CD14-positive monocyte (primary cell): ENCODE results near the gene PLXNA2. TPM values are rescaled to one million over a fixed set of nuclear protein-coding genes. Genes with fewer than 3 reads are reported as not detected.

Source experiments
- DNase-seq, 3 donors: peaks; one replicate each; pipeline ENCODE4 v3.0.0-alpha.2; 2011 to 2022
- H2AFZ ChIP-seq: 2 replicates; pipeline ENCODE4 v1.6.0; 2012; ENCODE audit warnings: mild to moderate bottlenecking, low read depth, low read length, inconsistent platforms; ENCODE audit not compliant: insufficient read depth, poor library complexity, severe bottlenecking
- H3K27ac ChIP-seq, 2 donors: 1 replicate in 1 of 2; 2 replicates in 1 of 2; pipeline ENCODE4 v1.5.1; 2012 to 2013; ENCODE audit warnings: low read length in 2 of 2, control low read depth in 1 of 2, inconsistent platforms in 1 of 2, low read depth in 1 of 2, mild to moderate bottlenecking in 1 of 2
- H3K27me3 ChIP-seq, 2 donors: one replicate each; pipeline versions ENCODE4 v1.6.0 to v1.6.1; 2011 to 2013; ENCODE audit warnings: low read length in 2 of 2; ENCODE audit not compliant: control insufficient read depth in 2 of 2, insufficient read depth in 2 of 2
- H3K36me3 ChIP-seq, 2 donors: replicated peaks in 1 of 2; 1 replicate in 1 of 2; 2 replicates in 1 of 2; pipeline versions ENCODE4 v1.5.1 to v1.6.1; 2012 to 2013; ENCODE audit warnings: low read length in 2 of 2, control low read depth in 1 of 2, inconsistent platforms in 1 of 2, mild to moderate bottlenecking in 1 of 2; ENCODE audit not compliant: insufficient read depth in 2 of 2, control insufficient read depth in 1 of 2
- H3K4me1 ChIP-seq, 2 donors: 1 replicate in 1 of 2; 2 replicates in 1 of 2; pipeline versions ENCODE4 v1.5.1 to v1.6.1; 2012 to 2013; ENCODE audit warnings: low read length in 2 of 2, control low read depth in 1 of 2, inconsistent platforms in 1 of 2, mild to moderate bottlenecking in 1 of 2, moderate library complexity in 1 of 2; ENCODE audit not compliant: insufficient read depth in 2 of 2, control insufficient read depth in 1 of 2
- H3K4me2 ChIP-seq: replicated peaks from 2 replicates; pipeline ENCODE3; 2012; ENCODE audit warnings: low read length, moderate library complexity, mild to moderate bottlenecking; ENCODE audit not compliant: poor library complexity, severe bottlenecking; ENCODE audit errors: extremely low read depth
- H3K4me3 ChIP-seq, 3 experiments: fragments of 200-600 bp in 1 of 3; sonication (generic) in 1 of 3; replicated peaks in 1 of 3; 1 replicate in 2 of 3; 2 replicates in 1 of 3; pipeline ENCODE4 v1.5.1; 2011 to 2013; ENCODE audit warnings: low read length in 3 of 3, mild to moderate bottlenecking in 3 of 3, control low read depth in 2 of 3, low read depth in 2 of 3, inconsistent platforms in 1 of 3, moderate library complexity in 1 of 3
- H3K79me2 ChIP-seq: 2 replicates; pipeline ENCODE4 v1.6.0; 2012; ENCODE audit warnings: mild to moderate bottlenecking, control low read depth, inconsistent platforms, low read length, moderate library complexity; ENCODE audit not compliant: insufficient read depth
- H3K9ac ChIP-seq: 2 replicates; pipeline ENCODE4 v1.6.0; 2017; ENCODE audit warnings: low read length, mild to moderate bottlenecking; ENCODE audit not compliant: insufficient read depth, poor library complexity, severe bottlenecking
- H3K9me3 ChIP-seq, 2 donors: replicated peaks in 1 of 2; 1 replicate in 1 of 2; 2 replicates in 1 of 2; pipeline versions ENCODE4 v1.5.1 to v1.6.1; 2012 to 2013; ENCODE audit warnings: low read length in 2 of 2, control low read depth in 1 of 2; ENCODE audit not compliant: control insufficient read depth in 1 of 2, insufficient read depth in 1 of 2
- H4K20me1 ChIP-seq: 2 replicates; pipeline ENCODE4 v1.6.0; 2012; ENCODE audit warnings: mild to moderate bottlenecking, low read length, control low read depth, moderate library complexity; ENCODE audit not compliant: insufficient read depth
- H3K27ac Mint-ChIP-seq, 7 donors: one replicate each; pipeline ENCODE4 v1.8.0; 2020; ENCODE audit warnings: mild to moderate bottlenecking in 7 of 7, mixed read lengths in 7 of 7, moderate library complexity in 6 of 7, inconsistent platforms in 2 of 7
- H3K27me3 Mint-ChIP-seq, 3 donors: one replicate each; pipeline ENCODE4 v1.8.0; 2021 to 2022; ENCODE audit warnings: low read depth in 3 of 3, mild to moderate bottlenecking in 3 of 3, mixed read lengths in 3 of 3, moderate library complexity in 3 of 3, inconsistent platforms in 1 of 3
- H3K36me3 Mint-ChIP-seq, 2 donors: one replicate each; pipeline ENCODE4 v1.8.0; 2020; ENCODE audit warnings: mixed read lengths in 2 of 2, inconsistent platforms in 1 of 2, mild to moderate bottlenecking in 1 of 2
- H3K4me1 Mint-ChIP-seq: one replicate; pipeline ENCODE4 v1.8.0; 2020; ENCODE audit warnings: mild to moderate bottlenecking, mixed read lengths
- H3K4me3 Mint-ChIP-seq, 2 donors: one replicate each; pipeline ENCODE4 v1.8.0; 2020; ENCODE audit warnings: mild to moderate bottlenecking in 2 of 2, mixed read lengths in 2 of 2, moderate library complexity in 1 of 2
- H3K9me3 Mint-ChIP-seq, 7 donors: one replicate each; pipeline ENCODE4 v1.8.0; 2020 to 2022; ENCODE audit warnings: mixed read lengths in 7 of 7, mild to moderate bottlenecking in 6 of 7, moderate library complexity in 6 of 7, inconsistent platforms in 2 of 7
- CTCF ChIP-seq: fragments of 200-600 bp; IDR thresholded peaks from one replicate; pipeline ENCODE4 v1.8.0; 2022; ENCODE audit warnings: antibody characterized with exemption, mild to moderate bottlenecking
- WGBS: methylation state at CpG from one replicate; pipeline ENCODE4 v1.1.5; 2013; ENCODE audit warnings: missing lambda C conversion rate; ENCODE audit not compliant: insufficient coverage; 5-methylcytosine and 5-hydroxymethylcytosine counted together
- intact Hi-C, 2 donors: fragments of 100-400 bp; cut with micrococcal nuclease; formaldehyde crosslinking; loops; one replicate each; pipeline versions ENCODE4 v1.15.0 to v1.15.1; 2023
- polyA plus RNA-seq, 3 donors: library from polyadenylated mRNA; depleted of rRNA in 1 of 3; unstranded in 2 of 3; stranded (reverse) in 1 of 3; fragments of 300-500 nt in 2 of 3; fragments of >200 nt in 1 of 3; fragmentation: Illumina TruSeq in 2 of 3; gene quantifications; 1 replicate in 2 of 3; 2 replicates in 1 of 3; pipeline ENCODE4 v1.2.3, GENCODE V29; 2012 to 2021

PLXNA2 gene
- polyA plus RNA-seq, 3 donors: 0.75 to 2.1 (median 1.1) TPM

GRCh38 chr1:208183977-208184911 lies 59.9 kb downstream of the PLXNA2 start:
- Histone ChIP-seq H3K9ac (no peak overlapping the region), H2AFZ (no peak overlapping the region), H3K4me3 (no peak overlapping the region), H3K79me2 (no peaks in the 10 kb centered on the region), H3K4me1 (peaks cover 5 to 9% of the 10 kb centered on the region in 2 donors), H3K4me2 (no peak overlapping the region), H4K20me1 (no peaks in the 10 kb centered on the region), H3K27me3 (no peaks in the 10 kb centered on the region), H3K27ac (no peak overlapping the region), H3K9me3 (no peaks in the 10 kb centered on the region), H3K36me3 (no peaks in the 10 kb centered on the region)
- 90% methylated on average over 6 of the region's 8 CpGs for WGBS
- Mint-ChIP-seq H3K9me3 (no peaks in the 10 kb centered on the region), H3K4me3 (no peak overlapping the region), H3K27ac (peak overlapping the region in 2 of 7 donors; percentile 9 to 57), H3K27me3 (peaks cover 4 to 10% (median 8%) of the 10 kb centered on the region in 3 donors), H3K36me3 (no peaks in the 10 kb centered on the region), H3K4me1 (peaks cover 16% of the 10 kb centered on the region)
- TF ChIP-seq CTCF: no peak
- intact Hi-C loops: no loop called here
- DNase-seq: no peak

GRCh38 chr1:208182880-208183645 lies 61.1 kb downstream of the PLXNA2 start:
- no peak for DNase-seq
- H2AFZ ChIP-seq: no peak overlapping the region
- H3K36me3 ChIP-seq: no peaks in the 10 kb centered on the region
- no peaks in the 10 kb centered on the region for H3K36me3 Mint-ChIP-seq
- no peak overlapping the region for H3K9ac ChIP-seq
- 100% methylated on average over 1 of the region's 10 CpGs for WGBS
- intact Hi-C loops: no loop called here
- peaks cover 16% of the 10 kb centered on the region for H3K4me1 Mint-ChIP-seq
- H3K9me3 Mint-ChIP-seq: no peaks in the 10 kb centered on the region
- peaks cover 5 to 9% of the 10 kb centered on the region in 2 donors for H3K4me1 ChIP-seq
- no peaks in the 10 kb centered on the region for H3K9me3 ChIP-seq
- no peak overlapping the region for H3K27ac ChIP-seq
- H4K20me1 ChIP-seq: no peaks in the 10 kb centered on the region
- no peaks in the 10 kb centered on the region for H3K79me2 ChIP-seq
- TF ChIP-seq CTCF: no peak
- peaks cover 4 to 10% (median 8%) of the 10 kb centered on the region in 3 donors for H3K27me3 Mint-ChIP-seq
- H3K4me3 ChIP-seq: no peak overlapping the region
- no peaks in the 10 kb centered on the region for H3K27me3 ChIP-seq
- no peak overlapping the region for H3K27ac Mint-ChIP-seq
- no peak overlapping the region for H3K4me3 Mint-ChIP-seq
- no peak overlapping the region for H3K4me2 ChIP-seq
